MM.1S (cell line): ENCODE results near the gene NLRP1.

Source experiments
- EZH2 ChIP-seq: fragments of 300-600 bp; sonication (generic); optimal IDR thresholded peaks from 2 replicates; pipeline ENCODE3; 2017; ENCODE audit warnings: low read depth, mild to moderate bottlenecking, antibody characterized with exemption, low read length, mixed read lengths
- TF ChIP-seq, protein P1 (sequence below): fragments of 300-600 bp; sonication (generic); IDR thresholded peaks from 2 replicates; pipeline ENCODE4 v1.5.1; 2016; ENCODE audit warnings: antibody characterized with exemption, low read length, mixed read lengths

GRCh38 chr17:5545051-5545987, 39.0 kb downstream of the NLRP1 start:
- TF ChIP-seq, protein P1, sequence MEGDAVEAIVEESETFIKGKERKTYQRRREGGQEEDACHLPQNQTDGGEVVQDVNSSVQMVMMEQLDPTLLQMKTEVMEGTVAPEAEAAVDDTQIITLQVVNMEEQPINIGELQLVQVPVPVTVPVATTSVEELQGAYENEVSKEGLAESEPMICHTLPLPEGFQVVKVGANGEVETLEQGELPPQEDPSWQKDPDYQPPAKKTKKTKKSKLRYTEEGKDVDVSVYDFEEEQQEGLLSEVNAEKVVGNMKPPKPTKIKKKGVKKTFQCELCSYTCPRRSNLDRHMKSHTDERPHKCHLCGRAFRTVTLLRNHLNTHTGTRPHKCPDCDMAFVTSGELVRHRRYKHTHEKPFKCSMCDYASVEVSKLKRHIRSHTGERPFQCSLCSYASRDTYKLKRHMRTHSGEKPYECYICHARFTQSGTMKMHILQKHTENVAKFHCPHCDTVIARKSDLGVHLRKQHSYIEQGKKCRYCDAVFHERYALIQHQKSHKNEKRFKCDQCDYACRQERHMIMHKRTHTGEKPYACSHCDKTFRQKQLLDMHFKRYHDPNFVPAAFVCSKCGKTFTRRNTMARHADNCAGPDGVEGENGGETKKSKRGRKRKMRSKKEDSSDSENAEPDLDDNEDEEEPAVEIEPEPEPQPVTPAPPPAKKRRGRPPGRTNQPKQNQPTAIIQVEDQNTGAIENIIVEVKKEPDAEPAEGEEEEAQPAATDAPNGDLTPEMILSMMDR: no peak
- no peak for TF ChIP-seq EZH2
